Heart right ventricle (tissue), 16 donors: ENCODE data around the gene HYI. TPM values are rescaled to one million over a fixed set of nuclear protein-coding genes. Genes with fewer than 3 reads are reported as not detected.

Experiments
- ATAC-seq, 8 donors: fragments of 200-7000 bp; cut with Tn5 transposase; one replicate each; pipeline ENCODE4 v1.9.1; 2020; ENCODE audit warnings: mild to moderate bottlenecking in 8 of 8, moderate library complexity in 8 of 8, moderate number of reproducible peaks in 1 of 8
- DNase-seq, 2 donors: peaks; one replicate each; pipeline ENCODE4 v3.0.0-alpha.2; 2020
- H3K27ac ChIP-seq, 10 donors: fragments of 200-600 bp; sonication (generic) in 2 of 10; one replicate each; pipeline versions ENCODE4 v1.5.0 to v1.8.0; 2020 to 2022; ENCODE audit warnings: mild to moderate bottlenecking in 3 of 10
- H3K27me3 ChIP-seq, 7 donors: fragments of 200-600 bp; one replicate each; pipeline ENCODE4 v1.8.0; 2021 to 2022; ENCODE audit warnings: mild to moderate bottlenecking in 2 of 7
- H3K36me3 ChIP-seq, 9 donors: fragments of 200-600 bp; sonication (generic) in 1 of 9; one replicate each; pipeline versions ENCODE4 v1.5.0 to v1.8.0; 2020 to 2022; ENCODE audit warnings: mild to moderate bottlenecking in 2 of 9
- H3K4me1 ChIP-seq, 9 donors: fragments of 200-600 bp; sonication (generic) in 1 of 9; one replicate each; pipeline versions ENCODE4 v1.5.0 to v1.8.0; 2020 to 2022; ENCODE audit warnings: mild to moderate bottlenecking in 4 of 9
- H3K4me3 ChIP-seq, 10 donors: fragments of 200-600 bp; sonication (generic) in 2 of 10; one replicate each; pipeline versions ENCODE4 v1.5.0 to v1.8.0; 2020 to 2022; ENCODE audit warnings: mild to moderate bottlenecking in 7 of 10, moderate library complexity in 2 of 10
- H3K9me3 ChIP-seq, 11 donors: fragments of 200-600 bp in 10 of 11; sonication (generic) in 2 of 11; one replicate each; pipeline versions ENCODE4 v1.5.0 to v1.8.0; 2013 to 2022; ENCODE audit warnings: mild to moderate bottlenecking in 2 of 11, control low read depth in 1 of 11, moderate library complexity in 1 of 11
- WGBS, 2 donors: extraction: QIAGEN DNeasy Blood & Tissue Kit; methylation state at CpG; one replicate each; pipeline ENCODE4 v1.1.7; 2013; ENCODE audit warnings: inconsistent platforms in 1 of 2; 5-methylcytosine and 5-hydroxymethylcytosine counted together
- intact Hi-C, 10 donors: fragments of 100-400 bp; cut with DNase I; formaldehyde crosslinking; loops; one replicate each; pipeline versions ENCODE4 v1.11.1 to v1.14.2; 2022
- polyA plus RNA-seq, 2 donors: library from polyadenylated mRNA; stranded (reverse); fragments of 200-250 nt; gene quantifications; one replicate each; pipeline ENCODE4 v1.2.3, GENCODE V29; 2013
- total RNA-seq, 10 donors: library from RNA; stranded (reverse); fragmentation: NEBNext Ultra II Directional in 3 of 10; extraction: Animal tissue kit (Norgen Biotek cat#: 25700) in 3 of 10; gene quantifications; one replicate each; pipeline versions ENCODE4 v1.2.1 to v1.2.4, GENCODE V29; 2021 to 2023
- TF ChIP-seq, protein P1 (sequence below), 9 donors: fragments of 200-600 bp; sonication (generic) in 2 of 9; IDR thresholded peaks; one replicate each; pipeline versions ENCODE4 v1.5.0 to v1.8.0; 2021 to 2022; ENCODE audit warnings: antibody characterized with exemption in 9 of 9, mild to moderate bottlenecking in 5 of 9, moderate library complexity in 1 of 9
- donor health status: Arrhythmogenic right ventricular cardiomyopathy.
- donor health status: ischemic (EF 13 %, LVEDD 7.1; RV severe dilation, severe dysfunction).
- donor health status: healthy with polysubstance abuse.
- donor health status: DM: no; HTN: yes; CAD: no.
- donor health status: DM: no; HTN: no; CAD: no.
- donor health status: ischemic (EF 25% LVEDD 6.9; RV normal size, moderate dysfunction).
- donor health status: ischemic (EF 25% LVEDD 5.7; RV mildly dilated, moderate dysfunction).
- donor health status: healthy.
- donor health status: DM: yes; HTN: yes; CAD: no.
- donor health status: Ischemic cardiomyopathy.
- donor health status: ischemic (EF 35%, LVEDD 5.7; RV mildly dilated, moderate dysfunction).
- donor health status: nonischemic (EF 11% LVEDD 7.7; RV severe dilation, severe dysfunction).
- donor health status: DM: yes; HTN: yes; CAD: no.
- donor health status: PGD.
- donor health status: ischemic (EF 29% LVEDD 5.4; RV normal size, mild dysfunction).
- donor health status: nonischemic (EF 23%, LVEDD 6.1; RV moderate dilation, normal function).

Gene HYI
- total and polyA plus RNA-seq, 12 donors = 13.1 to 67.4 (median 19.9) TPM

DNA sequence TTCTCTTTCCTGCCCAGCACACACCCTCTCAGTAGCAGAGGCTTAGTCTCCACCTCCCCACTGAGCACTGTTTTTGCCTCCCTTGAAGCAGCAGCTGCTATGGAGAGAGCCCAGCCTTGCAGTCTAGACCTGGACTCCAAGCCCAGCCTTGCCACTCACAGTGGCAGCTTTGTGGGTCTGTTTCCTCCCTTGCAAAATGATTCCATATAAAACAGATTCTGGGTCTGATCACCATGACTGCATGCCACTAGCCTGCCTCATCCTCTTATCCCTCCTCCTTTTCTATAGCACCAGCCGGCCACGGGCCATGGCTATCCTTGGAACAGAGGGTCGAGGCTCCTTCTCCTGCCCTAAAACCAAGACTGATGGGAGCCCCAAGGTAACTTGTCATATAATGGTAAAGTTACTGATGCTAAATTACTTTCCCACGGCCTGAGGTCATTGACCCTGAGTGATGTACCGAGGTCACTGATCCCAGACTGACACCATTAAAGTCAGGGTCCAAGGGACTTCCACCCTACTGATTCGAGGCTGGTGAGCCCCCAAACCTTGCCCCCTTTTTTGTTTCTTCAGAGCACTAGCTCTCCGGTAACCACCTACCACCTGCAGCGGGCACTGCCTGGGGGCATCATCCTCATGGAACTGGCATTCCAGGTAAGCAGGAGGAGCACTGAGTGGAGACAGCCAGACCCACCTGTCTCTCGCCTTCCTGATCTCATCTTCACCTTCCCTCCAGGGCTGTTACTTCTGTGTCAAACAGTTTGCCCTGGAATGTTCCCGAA lies 7.9 kb downstream of the HYI start:
- intact Hi-C loops = no loop called here
- H3K27ac ChIP-seq = no peak overlapping the region
- 94% methylated on average over 10 of the region's 10 CpGs for WGBS, 2 donors
- no peaks in the 10 kb centered on the region for H3K9me3 ChIP-seq
- H3K4me3 ChIP-seq = no peak overlapping the region
- TF ChIP-seq, protein P1, sequence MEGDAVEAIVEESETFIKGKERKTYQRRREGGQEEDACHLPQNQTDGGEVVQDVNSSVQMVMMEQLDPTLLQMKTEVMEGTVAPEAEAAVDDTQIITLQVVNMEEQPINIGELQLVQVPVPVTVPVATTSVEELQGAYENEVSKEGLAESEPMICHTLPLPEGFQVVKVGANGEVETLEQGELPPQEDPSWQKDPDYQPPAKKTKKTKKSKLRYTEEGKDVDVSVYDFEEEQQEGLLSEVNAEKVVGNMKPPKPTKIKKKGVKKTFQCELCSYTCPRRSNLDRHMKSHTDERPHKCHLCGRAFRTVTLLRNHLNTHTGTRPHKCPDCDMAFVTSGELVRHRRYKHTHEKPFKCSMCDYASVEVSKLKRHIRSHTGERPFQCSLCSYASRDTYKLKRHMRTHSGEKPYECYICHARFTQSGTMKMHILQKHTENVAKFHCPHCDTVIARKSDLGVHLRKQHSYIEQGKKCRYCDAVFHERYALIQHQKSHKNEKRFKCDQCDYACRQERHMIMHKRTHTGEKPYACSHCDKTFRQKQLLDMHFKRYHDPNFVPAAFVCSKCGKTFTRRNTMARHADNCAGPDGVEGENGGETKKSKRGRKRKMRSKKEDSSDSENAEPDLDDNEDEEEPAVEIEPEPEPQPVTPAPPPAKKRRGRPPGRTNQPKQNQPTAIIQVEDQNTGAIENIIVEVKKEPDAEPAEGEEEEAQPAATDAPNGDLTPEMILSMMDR (IDR thresholded peaks at IDR 0.05) = no peak
- no peaks in the 10 kb centered on the region for H3K27me3 ChIP-seq
- H3K4me1 ChIP-seq = peaks cover 0 to 19% (median 0%) of the 10 kb centered on the region in 9 donors
- ATAC-seq (no peak), DNase-seq (no peak)
- peaks cover 0 to 100% (median 76%) of the 10 kb centered on the region in 9 donors for H3K36me3 ChIP-seq

DNA sequence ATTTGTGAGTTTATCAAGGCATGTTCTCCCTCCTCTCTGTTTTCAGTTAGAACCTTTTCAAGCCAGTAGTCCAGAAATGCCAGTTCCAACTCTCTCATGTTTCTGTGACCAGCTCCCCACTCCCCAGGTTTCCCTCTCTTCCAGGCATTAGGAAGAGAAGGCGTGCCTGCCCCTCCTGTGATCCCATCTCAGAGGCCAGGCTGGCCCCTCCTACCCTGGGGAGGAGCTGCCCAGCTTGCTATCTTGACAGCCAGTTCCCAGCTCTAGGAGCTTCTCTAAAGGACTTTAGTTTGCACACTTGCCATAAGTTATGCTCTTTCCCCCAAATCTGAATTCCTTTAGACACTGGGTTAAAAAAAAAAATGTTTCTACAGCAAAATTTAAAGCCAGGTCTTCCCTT lies 8.9 kb downstream of the HYI start:
- H3K27me3 ChIP-seq = no peaks in the 10 kb centered on the region
- WGBS, 2 donors = 54 to 68% methylated on average over 1 of the region's 1 CpG
- H3K9me3 ChIP-seq = no peaks in the 10 kb centered on the region
- H3K4me1 ChIP-seq = peaks cover 0 to 19% (median 0%) of the 10 kb centered on the region in 9 donors
- intact Hi-C loops = no loop called here
- H3K4me3 ChIP-seq = no peak overlapping the region
- ATAC-seq (peak in 1 of 8 donors; percentile 34), DNase-seq (no peak)
- peaks cover 0 to 100% (median 75%) of the 10 kb centered on the region in 9 donors for H3K36me3 ChIP-seq
- H3K27ac ChIP-seq = no peak overlapping the region
- TF ChIP-seq, protein P1 (IDR thresholded peaks at IDR 0.05) = no peak

DNA sequence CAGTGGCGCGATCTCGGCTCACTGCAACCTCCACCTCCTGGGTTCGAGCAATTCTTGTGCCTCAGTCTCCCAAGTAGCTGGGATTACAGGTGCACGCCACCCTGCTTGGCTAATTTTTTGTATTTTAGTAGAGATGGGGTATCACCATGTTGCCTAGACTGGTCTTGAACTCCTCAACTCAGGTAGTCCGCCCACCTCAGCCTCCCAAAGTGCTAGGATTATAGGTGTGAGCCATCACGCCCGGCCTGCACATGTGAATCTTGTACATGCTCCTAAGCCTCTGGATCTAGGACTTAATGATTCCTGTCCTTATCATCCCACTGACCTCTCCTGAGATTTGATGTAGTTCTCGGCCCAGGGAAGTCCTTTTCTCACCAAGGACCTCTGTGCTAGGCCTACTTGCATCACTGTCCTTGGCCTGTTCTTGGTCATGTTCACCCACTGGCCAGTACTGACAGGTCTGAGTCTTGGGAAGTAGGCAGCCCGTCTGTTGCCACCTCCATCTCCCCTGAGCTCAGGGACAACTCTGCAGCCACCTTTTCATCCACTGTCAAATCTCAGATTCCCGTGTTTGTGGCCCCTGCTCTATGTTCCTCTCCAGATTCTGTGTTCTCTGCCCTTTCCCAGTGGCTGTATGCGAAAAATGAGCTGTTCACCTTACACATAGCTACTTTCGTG lies 9.4 kb downstream of the HYI start:
- H3K36me3 ChIP-seq = peaks cover 0 to 100% (median 79%) of the 10 kb centered on the region in 9 donors
- H3K27me3 ChIP-seq = no peaks in the 10 kb centered on the region
- H3K27ac ChIP-seq = no peak overlapping the region
- 88 to 94% methylated on average over 13 of the region's 13 CpGs for WGBS, 2 donors
- intact Hi-C loops = no loop called here
- H3K9me3 ChIP-seq = no peaks in the 10 kb centered on the region
- TF ChIP-seq, protein P1 (IDR thresholded peaks at IDR 0.05) = no peak
- no peak for DNase-seq
- H3K4me3 ChIP-seq = no peak overlapping the region
- ATAC-seq = no peak
- peaks cover 0 to 19% (median 0%) of the 10 kb centered on the region in 9 donors for H3K4me1 ChIP-seq

DNA sequence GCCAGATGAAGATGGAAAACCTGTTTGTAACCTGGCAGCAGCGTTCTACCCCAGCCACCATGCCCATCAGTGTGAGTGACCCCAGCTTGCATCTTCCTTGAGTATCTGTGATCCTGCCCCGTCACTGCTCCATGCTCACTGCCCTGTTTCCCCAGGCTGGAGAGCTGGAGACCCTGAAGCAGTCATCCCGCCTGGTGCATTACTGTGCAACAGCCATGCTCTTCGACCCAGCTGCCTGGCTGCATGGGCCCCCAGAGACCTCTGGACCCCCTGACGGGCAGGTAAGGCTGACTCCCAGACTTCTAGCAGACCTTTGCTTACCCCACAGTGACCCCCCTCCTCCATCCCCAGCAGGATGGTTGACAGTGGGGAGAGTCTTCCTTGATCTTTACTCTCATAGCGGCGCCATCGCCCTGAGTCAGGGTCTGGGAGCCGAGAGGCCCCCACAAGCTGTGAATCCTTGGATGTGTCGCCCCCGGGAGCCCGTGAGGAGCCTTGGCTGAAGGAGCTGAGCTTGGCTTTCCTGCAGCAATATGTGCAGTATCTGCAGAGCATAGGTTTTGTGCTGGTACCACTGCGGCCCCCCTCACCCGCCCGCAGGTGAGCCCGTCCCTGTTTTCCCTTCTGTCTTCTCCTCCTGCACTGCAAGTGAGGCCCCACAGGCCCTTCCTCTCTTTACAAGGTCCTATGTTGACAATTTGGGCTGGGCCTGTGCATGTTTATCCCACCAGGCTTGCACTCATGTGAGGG lies 10.4 kb downstream of the HYI start:
- no peak overlapping the region for H3K4me3 ChIP-seq

More for the DNA sequence above, 10.4 kb downstream of the HYI start:
- Histone ChIP-seq H3K27me3 (no peaks in the 10 kb centered on the region), H3K36me3 (peaks cover 0 to 100% (median 79%) of the 10 kb centered on the region in 9 donors), H3K27ac (no peak overlapping the region), H3K4me1 (peaks cover 0 to 14% (median 0%) of the 10 kb centered on the region in 9 donors), H3K9me3 (no peaks in the 10 kb centered on the region)
- ATAC-seq = no peak
- 95 to 96% methylated on average over 16 of the region's 16 CpGs for WGBS, 2 donors
- intact Hi-C loops = no loop called here
- DNase-seq = no peak
- TF ChIP-seq, protein P1 (IDR thresholded peaks at IDR 0.05) = no peak
